Kidney tubule cell (primary cell): ENCODE data around the gene ADAM19.
"Not testable (repeated sequence)": the region's sequence is repeated elsewhere in the genome, so short reads cannot be mapped to it uniquely, and the experiment has no call there.

Experiments
- DNase-seq: peaks from one replicate; pipeline ENCODE4 v3.0.0-alpha.2; 2018; ENCODE audit warnings: low spot score

The ADAM19 gene

DNA sequence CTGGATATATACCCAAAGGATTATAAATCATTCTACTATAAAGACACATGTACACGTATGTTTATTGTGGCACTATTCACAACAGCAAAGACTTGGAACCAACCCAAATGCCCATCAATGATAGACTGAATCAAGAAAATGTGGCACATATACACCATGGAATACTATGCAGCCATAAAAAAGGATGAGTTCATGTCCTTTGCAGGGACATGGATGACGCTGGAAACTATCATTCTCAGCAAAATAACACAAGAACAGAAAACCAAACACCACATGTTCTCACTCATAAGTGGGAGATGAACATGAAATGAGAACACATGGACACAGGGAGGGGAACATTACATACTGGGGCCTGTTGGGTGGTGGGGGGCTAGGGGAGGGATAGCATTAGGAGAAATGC lies 92.9 kb downstream of the ADAM19 start:
- not testable (repeated sequence) for DNase-seq

GRCh38 chr5:157481666-157482065 lies 93.9 kb downstream of the ADAM19 start:
- no peak for DNase-seq

- no peak for DNase-seq
These were observed 94.3 kb downstream of the ADAM19 start for GRCh38 chr5:157481265-157481664.

GRCh38 chr5:157479612-157480510 lies 95.7 kb downstream of the ADAM19 start:
- peak; percentile 8 for DNase-seq

- DNase-seq = peak; percentile 49
These were observed 96.4 kb downstream of the ADAM19 start for GRCh38 chr5:157479166-157479565.

- DNase-seq = no peak
These were observed 96.8 kb downstream of the ADAM19 start for GRCh38 chr5:157478726-157479125.

DNA sequence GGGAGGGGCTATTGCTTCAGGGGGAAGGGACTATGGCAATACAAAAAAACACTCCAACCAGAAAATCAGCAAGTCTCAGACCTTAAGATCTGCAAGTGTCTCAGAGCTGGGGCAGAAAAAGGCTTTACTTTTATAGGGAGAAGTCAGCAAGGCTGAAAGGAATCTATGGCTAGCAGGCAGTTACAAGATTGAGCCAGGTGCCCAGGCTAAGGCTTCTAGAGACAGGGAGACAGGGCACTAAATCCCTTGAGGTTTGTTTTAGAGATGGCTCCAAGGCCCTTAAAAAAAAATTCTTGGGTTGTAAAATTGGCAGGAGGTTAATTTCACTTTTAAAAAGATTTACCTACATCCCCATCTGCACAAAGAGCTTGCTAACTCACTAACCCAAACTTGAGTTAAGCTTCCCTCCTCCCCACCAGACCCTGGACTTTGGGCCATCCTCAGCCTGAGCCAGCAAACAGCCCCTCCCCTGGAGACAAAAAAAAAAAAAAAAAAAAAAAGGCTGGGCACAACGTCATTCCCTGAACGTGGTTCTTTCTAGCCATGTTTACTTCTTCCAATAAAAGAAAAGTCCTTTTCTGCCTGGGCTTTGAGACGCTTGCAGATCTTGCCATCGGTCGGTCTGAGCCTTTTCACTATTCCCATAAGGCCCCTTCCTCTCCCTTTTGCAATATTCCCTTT lies 97.6 kb downstream of the ADAM19 start:
- no peak for DNase-seq

DNA sequence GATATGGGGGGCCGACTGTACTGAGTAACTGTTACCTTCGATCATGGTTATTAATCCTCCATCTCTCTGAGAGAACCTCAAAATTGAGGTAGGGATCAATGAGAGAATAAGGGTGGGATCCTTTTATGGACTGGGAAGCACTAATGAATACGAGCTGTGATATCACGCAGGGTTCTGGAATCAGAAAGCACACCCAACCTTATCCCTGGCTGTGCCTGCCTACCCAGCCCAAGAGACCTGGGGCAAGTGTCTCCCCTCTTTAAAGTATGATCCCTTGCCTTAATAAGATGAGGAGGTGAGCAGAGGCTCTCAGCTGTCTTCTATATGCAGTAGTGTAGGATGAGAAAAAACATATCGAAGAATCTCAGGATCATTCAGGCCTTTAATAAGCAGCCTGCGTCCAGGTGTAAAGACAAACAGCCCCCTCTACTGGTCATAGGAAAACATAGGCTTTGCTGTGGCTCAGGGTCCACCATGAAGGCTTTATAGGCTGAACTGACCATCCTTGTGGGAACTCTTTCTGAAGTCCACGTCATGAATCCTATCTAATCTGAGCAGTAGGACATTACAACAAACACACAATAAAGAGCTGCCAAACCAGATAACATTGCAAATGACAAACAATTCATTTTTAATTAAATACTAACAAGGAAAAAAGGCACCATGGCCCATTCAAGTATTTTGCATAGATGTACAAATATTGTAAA lies 98.7 kb downstream of the ADAM19 start:
- peak; percentile 76 for DNase-seq

GRCh38 chr5:157475432-157475831 lies 100.1 kb downstream of the ADAM19 start:
- no peak for DNase-seq

DNA sequence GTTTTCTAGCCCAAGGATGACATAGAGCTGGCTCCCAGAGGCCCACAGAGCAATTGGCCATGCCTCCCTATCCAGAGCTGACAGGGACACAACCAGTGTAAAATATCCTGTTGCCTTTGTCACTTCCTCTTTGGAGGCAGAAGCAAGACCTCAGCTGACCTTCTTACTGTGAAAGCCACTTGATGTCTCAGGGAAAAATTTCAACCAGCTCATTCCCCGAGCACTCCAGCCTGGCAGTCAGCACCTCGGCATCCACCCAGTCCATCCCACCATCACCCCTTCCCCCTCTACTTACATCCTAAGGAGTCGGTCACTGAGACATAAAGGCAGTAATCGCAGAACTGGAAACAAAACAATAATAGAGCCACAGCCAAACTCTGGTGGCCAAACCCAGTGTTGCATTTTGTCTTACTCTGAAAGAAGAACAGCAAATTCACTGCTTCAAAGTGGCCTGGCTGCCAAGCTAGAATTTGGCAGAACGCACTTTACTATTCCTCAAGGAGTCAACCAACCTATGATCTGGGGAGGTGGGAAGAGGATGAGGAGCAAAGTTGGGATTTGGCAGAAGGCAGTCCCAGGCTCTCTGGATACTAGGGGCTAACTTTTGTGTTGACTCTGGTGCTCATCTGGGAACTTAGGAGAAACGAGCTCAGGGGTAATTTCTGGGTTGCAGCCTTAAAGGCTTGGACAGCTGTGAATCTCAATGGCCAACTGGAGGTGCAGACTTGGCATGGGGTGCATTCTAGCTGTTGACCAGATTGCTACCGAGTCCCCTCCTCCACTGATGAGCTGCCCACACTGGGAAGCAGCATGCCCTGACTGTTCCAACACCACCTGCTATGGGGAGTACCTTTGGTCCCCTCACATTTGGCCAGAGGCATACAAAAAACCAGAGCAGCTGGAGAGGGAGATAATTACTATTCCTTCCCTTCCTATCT lies 101.9 kb downstream of the ADAM19 start:
- DNase-seq = peak; percentile 60

DNA sequence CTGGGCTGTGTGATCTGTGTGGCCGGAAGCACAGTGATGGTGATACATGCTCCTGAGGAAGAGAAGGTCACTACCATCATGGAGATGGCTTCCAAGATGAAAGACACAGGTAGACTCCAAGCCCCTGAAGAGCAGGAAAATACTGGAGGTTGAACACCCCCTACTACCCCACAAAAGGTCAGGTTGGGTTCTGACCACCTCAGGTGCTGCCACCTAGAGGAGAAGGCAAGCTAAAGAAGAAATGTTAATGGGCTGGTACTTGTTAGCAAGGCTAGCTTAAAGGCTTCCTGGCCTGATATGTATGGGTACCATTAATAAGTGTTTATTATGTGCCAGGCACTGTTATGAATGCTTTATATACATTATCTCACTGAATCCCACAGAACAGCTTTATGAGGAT lies 103.9 kb downstream of the ADAM19 start:
- DNase-seq = peak; percentile 43

- DNase-seq = no peak
These were observed 104.9 kb downstream of the ADAM19 start for GRCh38 chr5:157470631-157471030.

GRCh38 chr5:157469687-157470086 lies 105.9 kb downstream of the ADAM19 start:
- DNase-seq = no peak

GRCh38 chr5:157469073-157469472 lies 106.5 kb downstream of the ADAM19 start:
- no peak for DNase-seq

DNA sequence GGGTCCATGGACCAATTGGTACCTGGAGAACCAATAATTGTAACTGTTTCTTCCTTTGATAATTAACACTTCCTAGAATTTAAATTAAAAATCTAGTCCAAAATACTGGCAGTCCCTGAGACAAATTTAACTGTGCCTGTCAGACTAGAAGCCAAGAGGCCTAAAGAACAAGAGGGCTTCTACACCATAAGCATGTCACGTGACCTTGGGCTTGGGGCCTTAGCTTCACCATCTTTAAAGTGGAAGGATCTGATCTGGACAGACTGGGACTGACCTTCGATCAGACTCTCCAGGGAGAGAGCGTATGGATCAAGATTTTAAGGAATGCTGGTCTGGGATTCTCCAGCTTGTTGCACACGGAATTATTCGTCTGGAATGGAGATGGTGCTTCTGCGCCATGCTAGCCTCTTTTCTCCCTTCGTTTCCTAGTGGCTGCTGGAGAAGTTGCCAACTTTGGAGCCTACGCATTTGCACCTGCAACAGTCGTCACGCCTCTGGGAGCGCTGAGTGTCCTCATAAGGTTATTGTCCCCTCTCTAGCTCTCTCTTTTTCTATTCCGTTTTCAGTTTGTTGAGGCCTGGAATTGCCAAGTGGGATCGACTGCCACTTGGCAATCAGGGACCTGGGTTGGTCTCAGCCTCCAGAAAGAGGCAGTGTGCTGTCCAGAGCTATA lies 107.1 kb downstream of the ADAM19 start:
- no peak for DNase-seq

DNA sequence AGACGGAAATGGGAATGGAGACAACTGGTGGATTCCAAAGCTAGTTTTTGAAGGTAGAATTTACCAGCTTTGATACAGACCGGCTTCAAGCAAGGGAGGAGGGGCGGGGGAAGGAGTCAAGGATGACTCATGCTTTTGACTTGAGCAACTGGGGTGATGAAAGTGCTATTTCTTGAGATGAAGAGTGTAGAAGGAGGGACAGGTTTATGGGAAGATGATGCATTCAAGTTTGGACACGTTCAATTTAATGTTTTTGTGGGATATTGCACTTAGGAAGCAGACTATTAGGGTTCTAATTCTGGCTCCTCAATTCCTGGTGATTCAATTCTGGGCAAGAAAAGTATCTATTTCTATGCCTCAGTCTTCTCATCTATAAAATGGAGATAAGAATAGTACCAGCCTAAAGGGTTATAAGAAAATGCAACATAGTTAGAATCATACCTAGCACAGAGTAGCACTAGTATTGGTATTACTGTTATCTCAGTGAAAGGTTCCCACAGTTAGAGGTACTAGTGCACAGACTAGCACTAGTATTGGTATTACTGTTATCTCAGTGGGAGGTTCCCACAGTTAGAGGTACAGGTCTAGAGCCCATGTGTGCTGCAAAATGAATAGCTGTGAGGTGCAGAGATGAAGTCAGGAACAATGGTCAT lies 110.9 kb downstream of the ADAM19 start:
- DNase-seq = peak; percentile 85

DNA sequence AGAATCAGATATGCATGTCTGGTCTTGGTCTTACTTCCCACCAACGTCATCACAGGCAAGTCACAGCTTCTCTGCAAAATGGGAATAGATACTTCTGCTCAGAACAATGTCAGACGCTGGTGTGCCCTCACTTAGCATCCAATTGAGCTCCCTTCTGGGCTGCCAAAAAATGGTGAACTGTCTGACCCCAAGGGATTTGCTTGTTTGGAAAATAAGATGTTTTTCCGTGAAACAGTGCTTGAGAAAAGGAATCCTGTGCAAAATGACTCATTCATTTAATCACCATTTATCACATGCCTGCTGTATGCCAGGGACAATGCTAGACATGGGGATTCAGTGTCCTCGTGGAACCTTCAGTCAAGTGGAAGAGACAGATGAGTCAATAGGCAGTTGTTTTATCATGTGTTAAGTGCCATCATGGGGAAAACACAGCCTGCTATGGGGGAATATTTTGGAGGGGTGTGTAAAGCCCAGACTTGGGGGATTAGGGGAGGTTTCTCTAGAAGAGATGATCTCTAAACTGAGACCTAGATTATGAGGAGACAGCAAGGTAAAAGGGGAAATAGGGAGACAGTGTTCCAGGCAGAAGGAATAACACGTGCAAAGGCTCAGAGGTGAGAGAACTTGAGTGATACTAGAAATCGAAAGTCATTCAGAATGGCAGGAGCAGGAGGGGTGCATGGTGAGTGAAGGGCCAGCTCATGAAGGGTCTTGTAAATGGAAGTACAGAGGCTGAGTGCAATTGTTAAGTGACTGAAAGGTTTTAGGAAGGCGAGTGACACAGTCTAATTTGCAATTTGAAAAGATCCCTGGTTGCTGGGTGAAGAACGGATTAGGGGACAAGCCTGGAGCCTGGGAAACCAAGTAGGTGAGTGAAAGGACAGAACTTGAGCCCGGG lies 111.7 kb downstream of the ADAM19 start:
- DNase-seq = peak; percentile 92

- peak; percentile 63 for DNase-seq
These were observed 112.5 kb downstream of the ADAM19 start for GRCh38 chr5:157463081-157463480.
